Fibroblast of lung (primary cell): ENCODE data around the gene MKLN1. TPM values are rescaled to one million over a fixed set of nuclear protein-coding genes. Genes with fewer than 3 reads are reported as not detected.
A peak's percentile ranks its signal among the peaks of the same experiment; 100 is the strongest.

Source experiments
- DNase-seq, 2 donors: peaks; one replicate each; pipeline versions ENCODE4 v3.0.0 to v3.0.0-alpha.2; 2010; ENCODE audit warnings: low read depth in 2 of 2
- H2AFZ ChIP-seq: 2 replicates; pipeline ENCODE4 v1.5.1; 2012; ENCODE audit warnings: low read length, control low read depth, inconsistent platforms
- H3K27ac ChIP-seq: 2 replicates; pipeline ENCODE4 v1.5.1; 2011; ENCODE audit warnings: low read length, control low read depth; ENCODE audit not compliant: insufficient read depth
- H3K27me3 ChIP-seq: 2 replicates; pipeline ENCODE4 v1.5.1; 2011; ENCODE audit warnings: mild to moderate bottlenecking, low read length; ENCODE audit not compliant: control insufficient read depth, insufficient read depth
- H3K36me3 ChIP-seq: 2 replicates; pipeline ENCODE4 v1.5.1; 2011; ENCODE audit warnings: low read length; ENCODE audit not compliant: control insufficient read depth, insufficient read depth
- H3K4me1 ChIP-seq: 2 replicates; pipeline ENCODE4 v1.5.1; 2011; ENCODE audit warnings: low read length; ENCODE audit not compliant: control insufficient read depth, insufficient read depth; ENCODE audit errors: extremely low read depth
- H3K4me2 ChIP-seq: 2 replicates; pipeline ENCODE4 v1.5.1; 2011; ENCODE audit warnings: low read length, control low read depth; ENCODE audit not compliant: insufficient read depth; ENCODE audit errors: extremely low read depth
- H3K4me3 ChIP-seq, 4 experiments: fragments of 200-600 bp in 1 of 4; sonication (generic) in 1 of 4; replicated peaks in 1 of 4; 2 replicates each; pipeline ENCODE4 v1.5.1; 2011 to 2016; ENCODE audit warnings: low read length in 4 of 4, low read depth in 3 of 4, mild to moderate bottlenecking in 3 of 4, control low read depth in 2 of 4, inconsistent platforms in 1 of 4, mixed read lengths in 1 of 4; ENCODE audit not compliant: insufficient read depth in 1 of 4; ENCODE audit errors: control extremely low read depth in 1 of 4
- H3K79me2 ChIP-seq: 2 replicates; pipeline ENCODE4 v1.5.1; 2012; ENCODE audit warnings: mild to moderate bottlenecking, low read length, inconsistent platforms; ENCODE audit not compliant: control insufficient read depth, insufficient read depth
- H3K9ac ChIP-seq: 2 replicates; pipeline ENCODE4 v1.5.1; 2011; ENCODE audit warnings: mild to moderate bottlenecking, low read length, control low read depth; ENCODE audit not compliant: insufficient read depth
- H3K9me3 ChIP-seq: 2 replicates; pipeline ENCODE4 v1.5.1; 2012; ENCODE audit warnings: low read depth, low read length; ENCODE audit not compliant: control insufficient read depth, insufficient read depth
- H4K20me1 ChIP-seq: 2 replicates; pipeline ENCODE4 v1.5.1; 2011; ENCODE audit warnings: low read length; ENCODE audit not compliant: control insufficient read depth, insufficient read depth; ENCODE audit errors: extremely low read depth
- CTCF ChIP-seq, 2 donors: IDR thresholded peaks in 1 of 2; conservative IDR thresholded peaks in 1 of 2; 1 replicate in 1 of 2; 2 replicates in 1 of 2; pipeline ENCODE4 v1.5.1; 2011 to 2012; ENCODE audit warnings: low read length in 2 of 2, control low read depth in 1 of 2, inconsistent platforms in 1 of 2, low read depth in 1 of 2, mild to moderate bottlenecking in 1 of 2
- EZH2 ChIP-seq: IDR thresholded peaks from 2 replicates; pipeline ENCODE4 v1.5.1; 2012; ENCODE audit warnings: low read length, control low read depth, mild to moderate bottlenecking; ENCODE audit errors: missing control alignments
- polyA plus RNA-seq, 2 donors: library from polyadenylated mRNA; depleted of rRNA in 1 of 2; stranded (reverse) in 1 of 2; unstranded in 1 of 2; fragments of >200 nt; gene quantifications; 2 replicates each; pipeline ENCODE4 v1.2.1, GENCODE V29; 2011 to 2012; ENCODE audit warnings: missing spikeins in 1 of 2
- total RNA-seq: library from RNA; depleted of rRNA; stranded (reverse); fragments of >200 nt; gene quantifications from 2 replicates; pipeline ENCODE4 v1.2.1, GENCODE V29; 2014

Gene MKLN1
- total and polyA plus RNA-seq, 2 donors (not counting 1 experiment from before 2014, with no cell fraction given), result 33.9 to 46.4 TPM

GRCh38 chr7:131501930-131502685, 174.4 kb downstream of the MKLN1 start:
- no peak for DNase-seq
- Histone ChIP-seq H3K79me2 (no peaks in the 10 kb centered on the region), H2AFZ (no peak overlapping the region), H3K4me2 (no peak overlapping the region), H3K27me3 (no peaks in the 10 kb centered on the region), H4K20me1 (no peaks in the 10 kb centered on the region), H3K9me3 (no peaks in the 10 kb centered on the region), H3K4me1 (peaks cover 10% of the 10 kb centered on the region), H3K4me3 (no peak overlapping the region), H3K36me3 (no peaks in the 10 kb centered on the region), H3K9ac (no peak overlapping the region), H3K27ac (no peak overlapping the region)
- no peak for TF ChIP-seq EZH2
- no peak for TF ChIP-seq CTCF (conservative IDR thresholded peaks at IDR 0.05 in 1 of 2, IDR thresholded peaks at IDR 0.05 in 1 of 2; ENCODE audit: low read depth in 1 of 2, low read length in 2 of 2)

- no peak for TF ChIP-seq EZH2
- TF ChIP-seq CTCF (conservative IDR thresholded peaks at IDR 0.05 in 1 of 2, IDR thresholded peaks at IDR 0.05 in 1 of 2; ENCODE audit: low read depth in 1 of 2, low read length in 2 of 2), result no peak
- H3K9me3 ChIP-seq, result no peaks in the 10 kb centered on the region
- H4K20me1 ChIP-seq, result no peaks in the 10 kb centered on the region
- no peak overlapping the region for H2AFZ ChIP-seq
- DNase-seq, result peak in 1 of 2 donors; percentile 67
- H3K36me3 ChIP-seq, result no peaks in the 10 kb centered on the region
- H3K4me2 ChIP-seq, result no peak overlapping the region
- no peak overlapping the region for H3K4me3 ChIP-seq
- H3K9ac ChIP-seq, result no peak overlapping the region
- H3K27ac ChIP-seq, result no peak overlapping the region
- no peaks in the 10 kb centered on the region for H3K79me2 ChIP-seq
- no peaks in the 10 kb centered on the region for H3K27me3 ChIP-seq
- H3K4me1 ChIP-seq, result peaks cover 10% of the 10 kb centered on the region
These were observed 175.3 kb downstream of the MKLN1 start for GRCh38 chr7:131502810-131503508.

GRCh38 chr7:131503639-131504038, 176.0 kb downstream of the MKLN1 start:
- no peaks in the 10 kb centered on the region for H3K36me3 ChIP-seq

More at GRCh38 chr7:131503639-131504038, 176.0 kb downstream of the MKLN1 start:
- H3K4me3 ChIP-seq, result no peak overlapping the region
- no peak overlapping the region for H3K9ac ChIP-seq
- H3K27me3 ChIP-seq, result peaks cover under 1% of the 10 kb centered on the region
- H3K4me2 ChIP-seq, result no peak overlapping the region
- H4K20me1 ChIP-seq, result no peaks in the 10 kb centered on the region
- H3K79me2 ChIP-seq, result no peaks in the 10 kb centered on the region
- peaks cover 11% of the 10 kb centered on the region for H3K4me1 ChIP-seq
- no peak overlapping the region for H3K27ac ChIP-seq
- TF ChIP-seq EZH2 (no peak), CTCF (conservative IDR thresholded peaks at IDR 0.05 in 1 of 2, IDR thresholded peaks at IDR 0.05 in 1 of 2; ENCODE audit: low read depth in 1 of 2, low read length in 2 of 2) (no peak)
- H2AFZ ChIP-seq, result no peak overlapping the region
- no peaks in the 10 kb centered on the region for H3K9me3 ChIP-seq
- no peak for DNase-seq
